CD4-positive, alpha-beta T cell (primary cell): Measurements from ENCODE around the gene CCDC28B. TPM values are rescaled to one million over a fixed set of nuclear protein-coding genes. Genes with fewer than 3 reads are reported as not detected.

Source experiments
- ATAC-seq: fragments of 200-7000 bp; cut with Tn5 transposase; one replicate; pipeline ENCODE4 v1.10.0; 2022; ENCODE audit warnings: mild to moderate bottlenecking; ENCODE audit not compliant: poor library complexity
- CTCF ChIA-PET: fragments of 350-600 bp; sonication (Branson Sonifier 250); formaldehyde crosslinking; loops from one replicate; lab custom pipeline; 2021; ENCODE audit warnings: antibody characterized with exemption, inconsistent platforms; lab: Charles Lee
- POLR2A ChIA-PET: fragments of 350-600 bp; sonication (Branson Sonifier 250); formaldehyde crosslinking; loops from one replicate; lab custom pipeline; 2021; ENCODE audit warnings: antibody characterized with exemption, inconsistent platforms; lab: Charles Lee
- DNase-seq, 14 experiments: peaks; one replicate each; pipeline ENCODE4 v3.0.0-alpha.2; 2013 to 2020; ENCODE audit warnings: mixed read lengths in 2 of 14
- H3K27ac ChIP-seq, 2 donors: one replicate each; pipeline versions ENCODE4 v1.5.1 to v1.7.0; 2013; ENCODE audit warnings: low read length in 2 of 2, low read depth in 1 of 2, mild to moderate bottlenecking in 1 of 2
- H3K27me3 ChIP-seq, 2 experiments: 1 replicate in 1 of 2; 2 replicates in 1 of 2; pipeline versions ENCODE4 v1.6.1 to v1.7.0; 2013; ENCODE audit warnings: low read length in 2 of 2, control low read depth in 1 of 2, mild to moderate bottlenecking in 1 of 2, moderate library complexity in 1 of 2; ENCODE audit not compliant: insufficient read depth in 2 of 2, control insufficient read depth in 1 of 2
- H3K36me3 ChIP-seq: one replicate; pipeline ENCODE4 v1.6.1; 2013; ENCODE audit warnings: low read length, control low read depth; ENCODE audit not compliant: insufficient read depth
- H3K4me1 ChIP-seq: one replicate; pipeline ENCODE4 v1.6.1; 2013; ENCODE audit warnings: low read length, control low read depth; ENCODE audit not compliant: insufficient read depth
- H3K4me3 ChIP-seq: one replicate; pipeline ENCODE4 v1.5.1; 2013; ENCODE audit warnings: mild to moderate bottlenecking, low read length, moderate library complexity
- H3K9me3 ChIP-seq, 2 experiments: 1 replicate in 1 of 2; 2 replicates in 1 of 2; pipeline versions ENCODE4 v1.6.1 to v1.7.0; 2013; ENCODE audit warnings: low read length in 2 of 2, mild to moderate bottlenecking in 2 of 2, control low read depth in 1 of 2, moderate library complexity in 1 of 2; ENCODE audit not compliant: control insufficient read depth in 1 of 2, insufficient read depth in 1 of 2
- H3K27ac Mint-ChIP-seq: one replicate; pipeline ENCODE4 v1.8.0; 2020; ENCODE audit warnings: mixed read lengths
- H3K27me3 Mint-ChIP-seq: one replicate; pipeline ENCODE4 v1.8.0; 2021; ENCODE audit warnings: mixed read lengths
- H3K36me3 Mint-ChIP-seq: one replicate; pipeline ENCODE4 v1.8.0; 2021; ENCODE audit warnings: low read depth, mixed read lengths
- H3K4me1 Mint-ChIP-seq: one replicate; pipeline ENCODE4 v1.8.0; 2021; ENCODE audit warnings: low read depth, mixed read lengths
- H3K4me3 Mint-ChIP-seq: one replicate; pipeline ENCODE4 v1.8.0; 2020; ENCODE audit warnings: mild to moderate bottlenecking, mixed read lengths
- H3K9me3 Mint-ChIP-seq: one replicate; pipeline ENCODE4 v1.8.0; 2020; ENCODE audit warnings: mixed read lengths
- CTCF ChIP-seq: fragments of 200-600 bp; IDR thresholded peaks from one replicate; pipeline ENCODE4 v1.8.0; 2022; ENCODE audit warnings: antibody characterized with exemption, mild to moderate bottlenecking
- intact Hi-C, 2 experiments: fragments of 100-400 bp; cut with DNase I in 1 of 2; cut with micrococcal nuclease in 1 of 2; formaldehyde crosslinking; loops; one replicate each; pipeline versions ENCODE4 v1.15.1 to v1.9.0; 2023 to 2025; cut with DNase I, micrococcal nuclease
- total RNA-seq, 174 experiments: library from RNA in 2 of 174; stranded (reverse) in 2 of 174; gene quantifications; one replicate each; pipeline ENCODE4 v1.2.3 and lab custom pipeline; 2021 to 2026

The CCDC28B gene
- total RNA-seq, 2 experiments from 2014 or later, result 4.0 to 5.7 TPM

GRCh38 chr1:32195972-32196823, 4.2 kb upstream of the CCDC28B start:
- ChIA-PET CTCF (no interaction called here), POLR2A (interaction anchor here (0.8 to 3.9 kb wide), 8 partner anchors 9 to 170 kb away, joined by 3 to 17 read pairs (median 4); partner anchors contain the start of genes DCDC2B, HDAC1, IQCC and KPNA6)
- Mint-ChIP-seq H3K27me3 (no peaks in the 10 kb centered on the region), H3K4me1 (peaks cover 50% of the 10 kb centered on the region), H3K36me3 (peaks cover 65% of the 10 kb centered on the region), H3K27ac (peak overlapping the region; percentile 65), H3K9me3 (no peaks in the 10 kb centered on the region), H3K4me3 (peak overlapping the region; percentile 45)
- Histone ChIP-seq H3K4me1 (peaks cover 56% of the 10 kb centered on the region), H3K9me3 (no peaks in the 10 kb centered on the region), H3K27ac (no peak overlapping the region), H3K36me3 (peaks cover 67% of the 10 kb centered on the region), H3K27me3 (no peaks in the 10 kb centered on the region), H3K4me3 (no peak overlapping the region)
- no peak for TF ChIP-seq CTCF
- no peak for ATAC-seq
- intact Hi-C loops, result no loop called here
- DNase-seq, result peak in 3 of 14 experiments; percentile 46 to 61 (median 46)

- peaks cover 58% of the 10 kb centered on the region for H3K36me3 ChIP-seq
- peak overlapping the region; percentile 65 for H3K27ac Mint-ChIP-seq
- H3K4me1 Mint-ChIP-seq, result peaks cover 59% of the 10 kb centered on the region
- no peak for TF ChIP-seq CTCF
- ATAC-seq, result no peak
- peak overlapping the region; percentile 45 for H3K4me3 Mint-ChIP-seq
- H3K27ac ChIP-seq, result no peak overlapping the region
- no peaks in the 10 kb centered on the region for H3K9me3 ChIP-seq
- no peaks in the 10 kb centered on the region for H3K27me3 Mint-ChIP-seq
- intact Hi-C loops, result no loop called here
- no peak overlapping the region for H3K4me3 ChIP-seq
- no peak for DNase-seq
- H3K9me3 Mint-ChIP-seq, result no peaks in the 10 kb centered on the region
- ChIA-PET CTCF (interaction anchor here (2.3 kb wide), 1 partner anchor 19 kb away, joined by 12 read pairs; no protein-coding TSS in a partner anchor), POLR2A (interaction anchor here (0.6 to 3.9 kb wide), 8 partner anchors 9 to 150 kb away, joined by 3 to 17 read pairs (median 3); partner anchors contain the start of genes IQCC, KPNA6 and TXLNA)
- peaks cover 64% of the 10 kb centered on the region for H3K4me1 ChIP-seq
- no peaks in the 10 kb centered on the region for H3K27me3 ChIP-seq
- H3K36me3 Mint-ChIP-seq, result peaks cover 62% of the 10 kb centered on the region
These were observed 3.3 kb upstream of the CCDC28B start for GRCh38 chr1:32197074-32197473.

GRCh38 chr1:32197837-32198236, 2.6 kb upstream of the CCDC28B start:
- peaks cover 51% of the 10 kb centered on the region for H3K36me3 ChIP-seq
- no peaks in the 10 kb centered on the region for H3K27me3 Mint-ChIP-seq
- peaks cover 65% of the 10 kb centered on the region for H3K4me1 Mint-ChIP-seq
- no peak for ATAC-seq
- POLR2A ChIA-PET, result interaction anchor here (0.6 to 3.9 kb wide), 6 partner anchors 8 to 149 kb away, joined by 3 to 17 read pairs (median 5); partner anchors contain the start of genes IQCC, KPNA6 and TXLNA
- peak overlapping the region; percentile 45 for H3K4me3 Mint-ChIP-seq
- H3K27ac Mint-ChIP-seq, result peak overlapping the region; percentile 76
- no peak overlapping the region for H3K4me3 ChIP-seq
- no peak overlapping the region for H3K27ac ChIP-seq
- no peak for TF ChIP-seq CTCF
- no peaks in the 10 kb centered on the region for H3K9me3 ChIP-seq
- intact Hi-C loops, result no loop called here
- H3K27me3 ChIP-seq, result no peaks in the 10 kb centered on the region
- no peak for DNase-seq
- peaks cover 72% of the 10 kb centered on the region for H3K4me1 ChIP-seq
- H3K36me3 Mint-ChIP-seq, result peaks cover 54% of the 10 kb centered on the region
- no peaks in the 10 kb centered on the region for H3K9me3 Mint-ChIP-seq
- CTCF ChIA-PET, result interaction anchor here (2.3 kb wide), 1 partner anchor 18 kb away, joined by 12 read pairs; no protein-coding TSS in a partner anchor
